ENCODE measurements around the gene ZNF169.
"Not testable (repeated sequence)": the region's sequence is repeated elsewhere in the genome, so short reads cannot be mapped to it uniquely, and the experiment has no call there.

The ZNF169 gene

GRCh38 chr9:94259077-94259862 is at the start of gene ZNF169:
Gene ZNF169, plus strand, starts transcription at chr9:94259298. Its CDS starts 19,515 bp downstream, at chr9:94278813.
- ATAC-seq (peak; percentile 100), DNase-seq (peak; percentile 83 to 88)
- H3K9me3 Mint-ChIP-seq: no peaks in the 10 kb centered on the region
- H3K27ac Mint-ChIP-seq: peak within 1 kb of the TSS; percentile 98 to 99
- H3K4me1 Mint-ChIP-seq: peaks cover 48% of the 10 kb centered on the region
- peaks cover 8% of the 10 kb centered on the region for H3K27me3 Mint-ChIP-seq
- peak within 1 kb of the TSS; percentile 100 for H3K4me3 Mint-ChIP-seq

- no peak for ATAC-seq
- no peaks in the 10 kb centered on the region for H3K9me3 Mint-ChIP-seq
- no peak overlapping the region for H3K4me3 Mint-ChIP-seq
- peaks cover 6% of the 10 kb centered on the region for H3K4me1 Mint-ChIP-seq
- H3K27me3 Mint-ChIP-seq: peaks cover 8% of the 10 kb centered on the region
- no peak overlapping the region for H3K27ac Mint-ChIP-seq
- DNase-seq: no peak
Observed at GRCh38 chr9:94210616-94211603, 48.2 kb upstream of the ZNF169 start.

GRCh38 chr9:94212091-94212490 is 47.0 kb upstream of the ZNF169 start:
- H3K4me3 Mint-ChIP-seq: no peak overlapping the region
- H3K27me3 Mint-ChIP-seq: peaks cover 16% of the 10 kb centered on the region
- no peaks in the 10 kb centered on the region for H3K9me3 Mint-ChIP-seq
- DNase-seq: no peak
- H3K4me1 Mint-ChIP-seq: peaks cover 6% of the 10 kb centered on the region
- no peak overlapping the region for H3K27ac Mint-ChIP-seq
- ATAC-seq: no peak

GRCh38 chr9:94212531-94212930 is 46.6 kb upstream of the ZNF169 start:
- DNase-seq: no peak
- ATAC-seq: no peak
- H3K4me3 Mint-ChIP-seq: no peak overlapping the region
- H3K27me3 Mint-ChIP-seq: peaks cover 20% of the 10 kb centered on the region
- H3K27ac Mint-ChIP-seq: no peak overlapping the region
- no peaks in the 10 kb centered on the region for H3K9me3 Mint-ChIP-seq
- H3K4me1 Mint-ChIP-seq: peaks cover 6% of the 10 kb centered on the region

- ATAC-seq (peak; percentile 98), DNase-seq (peak; percentile 67 to 77)
- Mint-ChIP-seq H3K27me3 (peaks cover 30% of the 10 kb centered on the region), H3K4me1 (peaks cover 6% of the 10 kb centered on the region), H3K27ac (peak overlapping the region in 1 of 2 donors; percentile 78), H3K9me3 (no peaks in the 10 kb centered on the region), H3K4me3 (peak overlapping the region; percentile 72 to 77)
Observed at GRCh38 chr9:94213511-94214124, 45.5 kb upstream of the ZNF169 start.

- Mint-ChIP-seq H3K27ac (no peak overlapping the region), H3K4me1 (no peaks in the 10 kb centered on the region), H3K27me3 (peaks cover 38% of the 10 kb centered on the region), H3K4me3 (no peak overlapping the region), H3K9me3 (peaks cover 5 to 7% of the 10 kb centered on the region in 2 donors)
- ATAC-seq: no peak
- no peak for DNase-seq
Observed at GRCh38 chr9:94222870-94223269, 36.2 kb upstream of the ZNF169 start.

- H3K4me3 Mint-ChIP-seq, DNase-seq, H3K4me1 Mint-ChIP-seq, ATAC-seq, H3K27ac Mint-ChIP-seq: not testable (repeated sequence)
- H3K27me3 Mint-ChIP-seq: peaks cover 28% of the 10 kb centered on the region
- H3K9me3 Mint-ChIP-seq: peaks cover 7 to 12% of the 10 kb centered on the region in 2 donors
Observed at GRCh38 chr9:94225413-94225812, 33.7 kb upstream of the ZNF169 start.

- peaks cover 7 to 12% of the 10 kb centered on the region in 2 donors for H3K9me3 Mint-ChIP-seq
- DNase-seq (no peak), ATAC-seq (no peak)
- peaks cover 41% of the 10 kb centered on the region for H3K27me3 Mint-ChIP-seq
- no peaks in the 10 kb centered on the region for H3K4me1 Mint-ChIP-seq
- H3K27ac Mint-ChIP-seq: no peak overlapping the region
- H3K4me3 Mint-ChIP-seq: no peak overlapping the region
Observed at GRCh38 chr9:94228616-94229015, 30.5 kb upstream of the ZNF169 start.

GRCh38 chr9:94232428-94232827 is 26.7 kb upstream of the ZNF169 start:
- DNase-seq (no peak), ATAC-seq (no peak)
- no peaks in the 10 kb centered on the region for H3K4me1 Mint-ChIP-seq
- no peak overlapping the region for H3K27ac Mint-ChIP-seq
- no peak overlapping the region for H3K4me3 Mint-ChIP-seq
- H3K9me3 Mint-ChIP-seq: peaks cover 0 to 8% of the 10 kb centered on the region in 2 donors
- H3K27me3 Mint-ChIP-seq: peaks cover 33% of the 10 kb centered on the region

GRCh38 chr9:94241098-94241497 is 18.0 kb upstream of the ZNF169 start:
- not testable (repeated sequence) for H3K4me3 Mint-ChIP-seq, DNase-seq, ATAC-seq, H3K27ac Mint-ChIP-seq, H3K27me3 Mint-ChIP-seq, H3K4me1 Mint-ChIP-seq, H3K9me3 Mint-ChIP-seq

- Mint-ChIP-seq H3K4me3 (no peak overlapping the region), H3K27ac (no peak overlapping the region), H3K9me3 (no peaks in the 10 kb centered on the region), H3K4me1 (peaks cover 12% of the 10 kb centered on the region), H3K27me3 (peaks cover 11% of the 10 kb centered on the region)
- DNase-seq: no peak
- ATAC-seq: no peak
Observed at GRCh38 chr9:94245651-94246050, 13.4 kb upstream of the ZNF169 start.

- Mint-ChIP-seq H3K4me3 (no peak overlapping the region), H3K27ac (peak overlapping the region in 1 of 2 donors; percentile 75), H3K4me1 (peaks cover 18% of the 10 kb centered on the region), H3K9me3 (no peaks in the 10 kb centered on the region), H3K27me3 (peaks cover 11% of the 10 kb centered on the region)
- ATAC-seq (peak; percentile 59), DNase-seq (no peak)
Observed at GRCh38 chr9:94250456-94250855, 8.6 kb upstream of the ZNF169 start.

- Mint-ChIP-seq H3K27me3 (peaks cover 8% of the 10 kb centered on the region), H3K27ac (no peak overlapping the region), H3K4me3 (no peak overlapping the region), H3K4me1 (peaks cover 23% of the 10 kb centered on the region), H3K9me3 (no peaks in the 10 kb centered on the region)
- ATAC-seq (no peak), DNase-seq (no peak)
Observed at GRCh38 chr9:94256007-94256406, 3.1 kb upstream of the ZNF169 start.

GRCh38 chr9:94265626-94266402 is 6.7 kb downstream of the ZNF169 start:
- H3K4me3 Mint-ChIP-seq, H3K27me3 Mint-ChIP-seq, H3K9me3 Mint-ChIP-seq, H3K27ac Mint-ChIP-seq, DNase-seq, ATAC-seq: not testable (repeated sequence)
- H3K4me1 Mint-ChIP-seq: peaks cover 31% of the 10 kb centered on the region

- Mint-ChIP-seq H3K27ac (no peak overlapping the region), H3K27me3 (no peaks in the 10 kb centered on the region), H3K4me3 (no peak overlapping the region), H3K9me3 (peaks cover 0 to 6% of the 10 kb centered on the region in 2 donors), H3K4me1 (peaks cover 12% of the 10 kb centered on the region)
- no peak for ATAC-seq
- DNase-seq: no peak
Observed at GRCh38 chr9:94269264-94269663, 10.2 kb downstream of the ZNF169 start.
